ENCODE results near the gene ELMO1.
A peak's percentile ranks its signal among the peaks of the same experiment; 100 is the strongest.

ELMO1 gene

DNA sequence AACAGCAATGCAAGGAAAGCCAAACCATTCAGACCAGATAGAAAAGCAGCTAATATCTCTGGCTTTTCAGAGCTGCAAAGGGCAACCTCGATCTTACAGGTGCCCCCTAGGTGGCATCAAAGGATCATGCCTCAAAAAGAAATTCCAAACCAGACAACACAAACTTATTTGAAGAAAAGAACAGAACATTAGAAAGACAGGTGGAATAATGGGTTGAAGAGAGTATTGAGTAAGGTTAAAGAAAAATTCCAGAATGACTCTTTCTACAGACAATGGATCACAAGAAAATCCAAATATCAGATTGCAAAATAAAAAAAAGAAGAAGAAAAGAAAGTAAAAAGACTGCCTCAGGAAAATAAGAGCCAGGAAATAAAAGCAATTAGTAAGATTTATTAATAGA is 213.7 kb downstream of the ELMO1 start:
- Histone ChIP-seq H3K27me3 (ENCODE audit: insufficient read depth, poor library complexity, severe bottlenecking) (peaks cover 6% of the 10 kb centered on the region), H3K4me1 (ENCODE audit: insufficient read depth, poor library complexity, severe bottlenecking) (no peaks in the 10 kb centered on the region), H3K36me3 (ENCODE audit: low read depth) (no peaks in the 10 kb centered on the region), H3K4me3 (ENCODE audit: severe bottlenecking) (no peak overlapping the region), H3K27ac (ENCODE audit: poor library complexity, severe bottlenecking) (no peak overlapping the region), H3K9me3 (ENCODE audit: severe bottlenecking) (no peaks in the 10 kb centered on the region)
- no peak for DNase-seq (ENCODE audit: low spot score)
- TF ChIP-seq, protein P1, sequence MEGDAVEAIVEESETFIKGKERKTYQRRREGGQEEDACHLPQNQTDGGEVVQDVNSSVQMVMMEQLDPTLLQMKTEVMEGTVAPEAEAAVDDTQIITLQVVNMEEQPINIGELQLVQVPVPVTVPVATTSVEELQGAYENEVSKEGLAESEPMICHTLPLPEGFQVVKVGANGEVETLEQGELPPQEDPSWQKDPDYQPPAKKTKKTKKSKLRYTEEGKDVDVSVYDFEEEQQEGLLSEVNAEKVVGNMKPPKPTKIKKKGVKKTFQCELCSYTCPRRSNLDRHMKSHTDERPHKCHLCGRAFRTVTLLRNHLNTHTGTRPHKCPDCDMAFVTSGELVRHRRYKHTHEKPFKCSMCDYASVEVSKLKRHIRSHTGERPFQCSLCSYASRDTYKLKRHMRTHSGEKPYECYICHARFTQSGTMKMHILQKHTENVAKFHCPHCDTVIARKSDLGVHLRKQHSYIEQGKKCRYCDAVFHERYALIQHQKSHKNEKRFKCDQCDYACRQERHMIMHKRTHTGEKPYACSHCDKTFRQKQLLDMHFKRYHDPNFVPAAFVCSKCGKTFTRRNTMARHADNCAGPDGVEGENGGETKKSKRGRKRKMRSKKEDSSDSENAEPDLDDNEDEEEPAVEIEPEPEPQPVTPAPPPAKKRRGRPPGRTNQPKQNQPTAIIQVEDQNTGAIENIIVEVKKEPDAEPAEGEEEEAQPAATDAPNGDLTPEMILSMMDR (IDR thresholded peaks at IDR 0.05; ENCODE audit: poor library complexity, severe bottlenecking): peak; percentile 80
- ATAC-seq (ENCODE audit: low read depth): peak; percentile 49; the same call in 1 of the 3 replicates

DNA sequence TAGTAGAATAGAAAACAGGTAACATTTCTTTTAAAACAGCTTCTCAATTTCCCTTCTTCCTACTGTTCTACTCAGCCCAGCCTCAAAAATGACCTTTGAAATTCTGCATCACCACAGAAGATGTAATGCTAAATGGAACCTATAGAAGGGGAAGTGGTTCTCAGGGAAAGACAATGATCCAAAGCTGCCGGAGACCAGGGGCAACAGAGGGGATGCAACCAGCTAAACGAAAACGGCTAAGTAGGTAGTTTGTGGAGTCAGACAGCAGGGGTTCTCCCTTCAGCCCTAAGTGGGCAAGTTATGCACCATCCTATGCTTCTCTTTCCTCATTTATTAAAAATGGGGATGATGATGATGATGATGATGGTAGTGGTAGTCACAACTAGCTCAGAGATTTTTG is 214.3 kb downstream of the ELMO1 start:
- ATAC-seq (ENCODE audit: low read depth): no peak
- no peak for DNase-seq (ENCODE audit: low spot score)
- no peaks in the 10 kb centered on the region for H3K36me3 ChIP-seq (ENCODE audit: low read depth)
- peaks cover 6% of the 10 kb centered on the region for H3K27me3 ChIP-seq (ENCODE audit: insufficient read depth, poor library complexity, severe bottlenecking)
- H3K4me1 ChIP-seq (ENCODE audit: insufficient read depth, poor library complexity, severe bottlenecking): no peaks in the 10 kb centered on the region
- H3K9me3 ChIP-seq (ENCODE audit: severe bottlenecking): no peaks in the 10 kb centered on the region
- TF ChIP-seq, protein P1 (IDR thresholded peaks at IDR 0.05; ENCODE audit: poor library complexity, severe bottlenecking): no peak
- H3K27ac ChIP-seq (ENCODE audit: poor library complexity, severe bottlenecking): no peak overlapping the region
- H3K4me3 ChIP-seq (ENCODE audit: severe bottlenecking): no peak overlapping the region

DNA sequence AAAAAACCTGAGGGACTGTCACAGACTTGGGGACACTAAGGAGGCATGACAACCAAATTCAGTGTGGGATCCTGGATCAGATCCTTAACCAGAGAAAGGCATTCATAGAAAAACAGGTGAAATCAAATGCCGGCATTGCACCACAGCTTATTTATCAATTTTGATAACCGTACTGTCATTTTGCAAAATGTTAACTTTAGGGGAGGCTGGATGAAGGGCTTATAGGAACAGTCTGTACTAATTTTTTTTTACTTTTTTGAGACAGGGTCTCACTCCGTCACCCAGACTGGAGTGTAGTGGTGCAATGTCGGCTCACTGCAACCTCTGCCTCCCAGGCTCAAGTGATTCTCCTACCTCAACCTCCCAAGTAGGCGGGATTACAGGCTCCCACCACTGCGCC is 217.1 kb downstream of the ELMO1 start:
- H3K27me3 ChIP-seq (ENCODE audit: insufficient read depth, poor library complexity, severe bottlenecking): no peaks in the 10 kb centered on the region
- H3K27ac ChIP-seq (ENCODE audit: poor library complexity, severe bottlenecking): no peak overlapping the region
- H3K4me3 ChIP-seq (ENCODE audit: severe bottlenecking): no peak overlapping the region
- H3K9me3 ChIP-seq (ENCODE audit: severe bottlenecking): no peaks in the 10 kb centered on the region
- no peak for ATAC-seq (ENCODE audit: low read depth)
- no peaks in the 10 kb centered on the region for H3K36me3 ChIP-seq (ENCODE audit: low read depth)
- H3K4me1 ChIP-seq (ENCODE audit: insufficient read depth, poor library complexity, severe bottlenecking): no peaks in the 10 kb centered on the region
- no peak for DNase-seq (ENCODE audit: low spot score)
- TF ChIP-seq, protein P1 (IDR thresholded peaks at IDR 0.05; ENCODE audit: poor library complexity, severe bottlenecking): no peak

DNA sequence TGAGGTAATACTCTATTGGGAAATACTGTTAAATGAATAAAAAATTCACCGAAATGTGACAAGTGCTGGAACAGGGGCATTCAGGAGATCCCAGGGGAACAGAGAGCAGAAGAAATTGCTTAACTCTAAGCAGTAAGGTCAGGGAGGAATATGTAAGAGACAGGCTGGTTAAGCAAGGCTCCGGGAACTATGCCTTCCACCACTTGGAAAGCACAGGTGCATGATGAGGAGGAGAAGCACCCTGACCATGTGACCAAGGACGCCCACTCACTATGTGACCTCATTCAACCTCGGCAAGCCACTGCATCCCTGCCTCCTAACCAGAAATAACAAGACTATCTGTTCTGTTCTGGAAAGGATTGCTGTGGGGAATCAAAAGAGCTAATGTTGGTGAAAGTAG is 218.4 kb downstream of the ELMO1 start:
- Histone ChIP-seq H3K27ac (ENCODE audit: poor library complexity, severe bottlenecking) (no peak overlapping the region), H3K27me3 (ENCODE audit: insufficient read depth, poor library complexity, severe bottlenecking) (peaks cover 4% of the 10 kb centered on the region), H3K4me3 (ENCODE audit: severe bottlenecking) (no peak overlapping the region), H3K36me3 (ENCODE audit: low read depth) (no peaks in the 10 kb centered on the region), H3K9me3 (ENCODE audit: severe bottlenecking) (no peaks in the 10 kb centered on the region), H3K4me1 (ENCODE audit: insufficient read depth, poor library complexity, severe bottlenecking) (no peaks in the 10 kb centered on the region)
- ATAC-seq (ENCODE audit: low read depth) (no peak), DNase-seq (ENCODE audit: low spot score) (no peak)
- TF ChIP-seq, protein P1 (IDR thresholded peaks at IDR 0.05; ENCODE audit: poor library complexity, severe bottlenecking): no peak

DNA sequence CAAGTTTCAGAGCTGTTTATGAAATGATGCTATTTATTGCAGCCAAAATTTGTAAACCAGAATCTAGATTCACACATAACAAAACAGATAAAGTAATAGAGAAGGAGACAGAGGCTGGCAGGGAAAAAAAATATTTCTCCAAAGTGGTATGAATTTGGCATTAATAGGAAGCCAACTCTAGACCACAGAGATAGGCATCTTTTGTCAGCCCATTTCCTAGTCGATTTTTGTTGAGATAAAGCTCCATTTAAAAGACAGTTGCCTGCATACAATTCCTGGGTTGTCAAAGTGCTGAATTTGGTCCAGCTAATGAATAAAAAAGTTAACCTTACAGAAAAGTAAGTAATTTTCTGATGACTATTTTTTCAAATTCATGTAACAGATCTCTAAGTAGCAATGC is 219.3 kb downstream of the ELMO1 start:
- TF ChIP-seq, protein P1 (IDR thresholded peaks at IDR 0.05; ENCODE audit: poor library complexity, severe bottlenecking): no peak
- no peaks in the 10 kb centered on the region for H3K36me3 ChIP-seq (ENCODE audit: low read depth)
- H3K4me3 ChIP-seq (ENCODE audit: severe bottlenecking): no peak overlapping the region
- H3K9me3 ChIP-seq (ENCODE audit: severe bottlenecking): no peaks in the 10 kb centered on the region
- ATAC-seq (ENCODE audit: low read depth): no peak
- no peaks in the 10 kb centered on the region for H3K4me1 ChIP-seq (ENCODE audit: insufficient read depth, poor library complexity, severe bottlenecking)
- peaks cover 9% of the 10 kb centered on the region for H3K27me3 ChIP-seq (ENCODE audit: insufficient read depth, poor library complexity, severe bottlenecking)
- no peak for DNase-seq (ENCODE audit: low spot score)
- H3K27ac ChIP-seq (ENCODE audit: poor library complexity, severe bottlenecking): no peak overlapping the region

All from RWPE2 (cell line).